Liver (tissue), 9 donors: ENCODE measurements around the gene TTC38. TPM values are rescaled to one million over a fixed set of nuclear protein-coding genes. Genes with fewer than 3 reads are reported as not detected.

ENCODE experiments used
- DNase-seq: peaks from one replicate; pipeline ENCODE4 v3.0.0-alpha.2; 2017; ENCODE audit warnings: low spot score
- H3K27ac ChIP-seq, 2 donors: one replicate each; pipeline ENCODE4 v1.7.0; 2013; ENCODE audit warnings: inconsistent platforms in 2 of 2, low read length in 2 of 2, control low read depth in 1 of 2, low read depth in 1 of 2, mild to moderate bottlenecking in 1 of 2
- H3K27me3 ChIP-seq, 4 donors: one replicate each; pipeline versions ENCODE4 v1.6.1 to v1.7.0; 2013; ENCODE audit warnings: low read length in 3 of 4, inconsistent platforms in 1 of 4, mild to moderate bottlenecking in 1 of 4, moderate library complexity in 1 of 4; ENCODE audit not compliant: control insufficient read depth in 4 of 4, insufficient read depth in 4 of 4
- H3K36me3 ChIP-seq, 4 donors: one replicate each; pipeline versions ENCODE4 v1.6.1 to v1.7.0; 2013; ENCODE audit warnings: low read length in 3 of 4, mild to moderate bottlenecking in 3 of 4, low read depth in 1 of 4, moderate library complexity in 1 of 4; ENCODE audit not compliant: control insufficient read depth in 4 of 4, insufficient read depth in 3 of 4
- H3K4me1 ChIP-seq, 4 donors: one replicate each; pipeline versions ENCODE4 v1.6.1 to v1.7.0; 2013; ENCODE audit warnings: low read length in 3 of 4, mild to moderate bottlenecking in 3 of 4, moderate library complexity in 1 of 4; ENCODE audit not compliant: control insufficient read depth in 4 of 4, insufficient read depth in 4 of 4
- H3K4me3 ChIP-seq, 3 donors: one replicate each; pipeline versions ENCODE4 v1.6.1 to v1.7.0; 2013; ENCODE audit warnings: low read length in 3 of 3, control low read depth in 1 of 3, low read depth in 1 of 3, mild to moderate bottlenecking in 1 of 3
- H3K9ac ChIP-seq, 2 donors: one replicate each; pipeline ENCODE4 v1.7.0; 2013; ENCODE audit warnings: low read length in 2 of 2, mild to moderate bottlenecking in 2 of 2, moderate library complexity in 2 of 2, control low read depth in 1 of 2, low read depth in 1 of 2
- H3K9me3 ChIP-seq, 4 donors: one replicate each; pipeline versions ENCODE4 v1.6.1 to v1.7.0; 2013; ENCODE audit warnings: low read length in 3 of 4; ENCODE audit not compliant: control insufficient read depth in 4 of 4
- ATF3 ChIP-seq: IDR thresholded peaks from 2 replicates; pipeline ENCODE4 v1.6.1; 2016; ENCODE audit warnings: antibody characterized with exemption
- CTCF ChIP-seq: fragments of 150-350 bp; IDR thresholded peaks from 2 replicates; pipeline ENCODE4 v1.5.1; 2017; ENCODE audit warnings: improper control_type of control experiment, low read depth, low read length; ENCODE audit not compliant: missing input control
- EGR1 ChIP-seq, 2 donors: IDR thresholded peaks; 2 replicates each; pipeline ENCODE4 v1.6.1; 2016 to 2018; ENCODE audit warnings: antibody characterized with exemption in 2 of 2, low read depth in 2 of 2
- FOXA1 ChIP-seq: IDR thresholded peaks from 2 replicates; pipeline ENCODE4 v1.6.1; 2016; ENCODE audit warnings: antibody characterized with exemption
- FOXA2 ChIP-seq: IDR thresholded peaks from 2 replicates; pipeline ENCODE4 v1.6.1; 2016; ENCODE audit warnings: antibody characterized with exemption
- HNF4A ChIP-seq, 2 donors: conservative IDR thresholded peaks; 2 replicates each; pipeline ENCODE4 v1.6.1; 2016; ENCODE audit warnings: antibody characterized with exemption in 2 of 2, mild to moderate bottlenecking in 2 of 2
- HNF4G ChIP-seq: IDR thresholded peaks from 2 replicates; pipeline ENCODE4 v1.6.1; 2016; ENCODE audit warnings: antibody characterized with exemption
- JUND ChIP-seq, 2 donors: IDR thresholded peaks; 2 replicates each; pipeline ENCODE4 v1.6.1; 2016; ENCODE audit warnings: antibody characterized with exemption in 2 of 2
- MAX ChIP-seq: IDR thresholded peaks from 2 replicates; pipeline ENCODE4 v1.6.1; 2016; ENCODE audit warnings: antibody characterized with exemption
- NR2F2 ChIP-seq: IDR thresholded peaks from 2 replicates; pipeline ENCODE4 v1.6.1; 2016; ENCODE audit warnings: antibody characterized with exemption
- RAD21 ChIP-seq, 2 donors: IDR thresholded peaks; 2 replicates each; pipeline ENCODE4 v1.6.1; 2016; ENCODE audit warnings: antibody characterized with exemption in 2 of 2, mild to moderate bottlenecking in 2 of 2
- REST ChIP-seq: IDR thresholded peaks from 2 replicates; pipeline ENCODE4 v1.6.1; 2016; ENCODE audit warnings: antibody characterized with exemption, mild to moderate bottlenecking
- RXRA ChIP-seq, 2 donors: IDR thresholded peaks; 2 replicates each; pipeline ENCODE4 v1.6.1; 2017 to 2018; ENCODE audit warnings: antibody characterized with exemption in 2 of 2, mild to moderate bottlenecking in 1 of 2
- SP1 ChIP-seq: IDR thresholded peaks from 2 replicates; pipeline ENCODE4 v1.6.1; 2018; ENCODE audit warnings: antibody characterized with exemption, mild to moderate bottlenecking
- TAF1 ChIP-seq: conservative IDR thresholded peaks from 2 replicates; pipeline ENCODE4 v1.6.1; 2016; ENCODE audit warnings: antibody characterized with exemption, mild to moderate bottlenecking
- YY1 ChIP-seq: IDR thresholded peaks from 2 replicates; pipeline ENCODE4 v1.6.1; 2016; ENCODE audit warnings: antibody characterized with exemption, mild to moderate bottlenecking
- ZBTB33 ChIP-seq: IDR thresholded peaks from 2 replicates; pipeline ENCODE4 v1.6.1; 2016; ENCODE audit warnings: antibody characterized with exemption
- WGBS: extraction: QIAGEN DNeasy Blood & Tissue Kit; methylation state at CpG from one replicate; pipeline ENCODE4 v1.1.7; 2013; 5-methylcytosine and 5-hydroxymethylcytosine counted together
- polyA plus RNA-seq, 2 donors: library from polyadenylated mRNA; stranded (reverse) in 1 of 2; unstranded in 1 of 2; fragments of 200-250 nt in 1 of 2; fragments of >200 nt in 1 of 2; fragmentation: Nextera tagmentation in 1 of 2; extraction: Ambion mirVana in 1 of 2; gene quantifications; one replicate each; pipeline versions ENCODE4 v1.2.1 to v1.2.3, GENCODE V29; 2013 to 2015
- total RNA-seq, 2 donors: library from RNA; depleted of rRNA; stranded (reverse); fragments of >200 nt; gene quantifications; one replicate each; pipeline ENCODE4 v1.2.3, GENCODE V29; 2014
- donor health status: healthy.
- donor health status: healthy.
- donor health status: healthy.
- donor health status: healthy.
- donor health status: healthy.

TTC38 gene
- total and polyA plus RNA-seq, 4 donors: 63.9 to 389 (median 128) TPM

- Histone ChIP-seq H3K27ac (no peak overlapping the region), H3K27me3 (no peaks in the 10 kb centered on the region), H3K4me1 (peaks cover 0 to 8% (median 2%) of the 10 kb centered on the region in 4 donors), H3K4me3 (no peak overlapping the region), H3K36me3 (peaks cover 30 to 77% (median 58%) of the 10 kb centered on the region in 4 donors), H3K9ac (no peak overlapping the region), H3K9me3 (no peaks in the 10 kb centered on the region)
- WGBS: 96% methylated on average over 17 of the region's 17 CpGs
- no peak for DNase-seq
- TF ChIP-seq YY1: no peak
- TF ChIP-seq MAX: no peak
- TF ChIP-seq HNF4G: no peak
- no peak for TF ChIP-seq SP1
- no peak for TF ChIP-seq EGR1 (IDR thresholded peaks at IDR 0.05; ENCODE audit: low read depth in 2 of 2)
- no peak for TF ChIP-seq FOXA2
- no peak for TF ChIP-seq HNF4A (conservative IDR thresholded peaks at IDR 0.05)
- no peak for TF ChIP-seq RAD21 (IDR thresholded peaks at IDR 0.05)
- no peak for TF ChIP-seq ZBTB33
- no peak for TF ChIP-seq TAF1
- no peak for TF ChIP-seq RXRA (IDR thresholded peaks at IDR 0.05)
- TF ChIP-seq FOXA1: no peak
- no peak for TF ChIP-seq NR2F2
- no peak for TF ChIP-seq REST
- no peak for TF ChIP-seq CTCF
- no peak for TF ChIP-seq ATF3
- no peak for TF ChIP-seq JUND (IDR thresholded peaks at IDR 0.05)
Measured at GRCh38 chr22:46290121-46290842, 22.5 kb downstream of the TTC38 start.
